Nephron progenitor cell (in vitro differentiated cells): ENCODE data around the gene STIM2.

ENCODE experiments used
- DNase-seq: peaks from one replicate; pipeline ENCODE4 v3.0.0; 2021
- H3K27ac Mint-ChIP-seq: 2 replicates; pipeline ENCODE4 v1.8.0; 2021; ENCODE audit warnings: mild to moderate bottlenecking, moderate library complexity, mixed read lengths
- H3K27me3 Mint-ChIP-seq: 2 replicates; pipeline ENCODE4 v1.8.0; 2021; ENCODE audit warnings: mild to moderate bottlenecking, low read depth, mixed read lengths; ENCODE audit not compliant: poor library complexity
- H3K36me3 Mint-ChIP-seq: 2 replicates; pipeline ENCODE4 v1.8.0; 2021; ENCODE audit warnings: low read depth, mixed read lengths
- H3K4me1 Mint-ChIP-seq: 2 replicates; pipeline ENCODE4 v1.8.0; 2021; ENCODE audit warnings: mixed read lengths
- H3K4me3 Mint-ChIP-seq: 2 replicates; pipeline ENCODE4 v1.8.0; 2021; ENCODE audit warnings: mild to moderate bottlenecking, moderate library complexity, mixed read lengths
- H3K9me3 Mint-ChIP-seq: 2 replicates; pipeline ENCODE4 v1.8.0; 2021; ENCODE audit warnings: mild to moderate bottlenecking, moderate library complexity, mixed read lengths
- TF ChIP-seq, protein P1 (sequence below): fragments of 200-600 bp; sonication (generic); IDR thresholded peaks from 2 replicates; pipeline ENCODE4 v1.5.0; 2021; ENCODE audit warnings: antibody characterized with exemption

The STIM2 gene

GRCh38 chr4:26885912-26886274 lies 25.3 kb downstream of the STIM2 start:
- Mint-ChIP-seq H3K4me1 (no peaks in the 10 kb centered on the region), H3K36me3 (peaks cover 15% of the 10 kb centered on the region), H3K27me3 (no peaks in the 10 kb centered on the region), H3K4me3 (no peak overlapping the region), H3K9me3 (peaks cover 14% of the 10 kb centered on the region), H3K27ac (no peak overlapping the region)
- TF ChIP-seq, protein P1, sequence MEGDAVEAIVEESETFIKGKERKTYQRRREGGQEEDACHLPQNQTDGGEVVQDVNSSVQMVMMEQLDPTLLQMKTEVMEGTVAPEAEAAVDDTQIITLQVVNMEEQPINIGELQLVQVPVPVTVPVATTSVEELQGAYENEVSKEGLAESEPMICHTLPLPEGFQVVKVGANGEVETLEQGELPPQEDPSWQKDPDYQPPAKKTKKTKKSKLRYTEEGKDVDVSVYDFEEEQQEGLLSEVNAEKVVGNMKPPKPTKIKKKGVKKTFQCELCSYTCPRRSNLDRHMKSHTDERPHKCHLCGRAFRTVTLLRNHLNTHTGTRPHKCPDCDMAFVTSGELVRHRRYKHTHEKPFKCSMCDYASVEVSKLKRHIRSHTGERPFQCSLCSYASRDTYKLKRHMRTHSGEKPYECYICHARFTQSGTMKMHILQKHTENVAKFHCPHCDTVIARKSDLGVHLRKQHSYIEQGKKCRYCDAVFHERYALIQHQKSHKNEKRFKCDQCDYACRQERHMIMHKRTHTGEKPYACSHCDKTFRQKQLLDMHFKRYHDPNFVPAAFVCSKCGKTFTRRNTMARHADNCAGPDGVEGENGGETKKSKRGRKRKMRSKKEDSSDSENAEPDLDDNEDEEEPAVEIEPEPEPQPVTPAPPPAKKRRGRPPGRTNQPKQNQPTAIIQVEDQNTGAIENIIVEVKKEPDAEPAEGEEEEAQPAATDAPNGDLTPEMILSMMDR: no peak
- no peak for DNase-seq

- no peaks in the 10 kb centered on the region for H3K4me1 Mint-ChIP-seq
These were observed 26.5 kb downstream of the STIM2 start for GRCh38 chr4:26887143-26887542.

DNA sequence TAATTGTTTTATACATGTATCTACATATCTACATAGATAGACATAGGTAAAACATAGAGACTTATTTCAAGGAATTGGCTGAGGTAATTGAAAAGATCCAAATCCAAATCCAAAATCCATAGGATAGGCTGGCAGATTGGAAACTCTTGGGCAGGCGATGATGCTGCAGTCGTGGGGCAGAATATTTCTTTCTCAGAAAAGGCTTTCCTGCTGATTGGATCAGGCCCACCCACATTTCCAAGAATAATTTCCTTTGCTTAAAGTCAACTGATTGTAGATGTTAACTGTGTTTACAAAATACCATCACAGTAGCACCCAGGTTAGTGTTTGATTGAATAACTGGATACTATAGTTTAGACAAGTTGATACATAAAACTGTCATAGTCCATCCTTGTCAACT lies 27.2 kb downstream of the STIM2 start:
- H3K36me3 Mint-ChIP-seq: peaks cover 31% of the 10 kb centered on the region
- DNase-seq: no peak
- TF ChIP-seq, protein P1: no peak
- H3K4me1 Mint-ChIP-seq: no peaks in the 10 kb centered on the region
- no peak overlapping the region for H3K27ac Mint-ChIP-seq
- H3K4me3 Mint-ChIP-seq: no peak overlapping the region
- H3K27me3 Mint-ChIP-seq: no peaks in the 10 kb centered on the region
- H3K9me3 Mint-ChIP-seq: peaks cover 30% of the 10 kb centered on the region

More at GRCh38 chr4:26887143-26887542, 26.5 kb downstream of the STIM2 start:
- TF ChIP-seq, protein P1: no peak
- Mint-ChIP-seq H3K9me3 (peaks cover 26% of the 10 kb centered on the region), H3K27ac (no peak overlapping the region), H3K27me3 (no peaks in the 10 kb centered on the region), H3K36me3 (peaks cover 25% of the 10 kb centered on the region), H3K4me3 (no peak overlapping the region)
- no peak for DNase-seq

GRCh38 chr4:26889356-26889755 lies 28.7 kb downstream of the STIM2 start:
- H3K27me3 Mint-ChIP-seq: no peaks in the 10 kb centered on the region
- TF ChIP-seq, protein P1: no peak
- no peak overlapping the region for H3K27ac Mint-ChIP-seq
- H3K36me3 Mint-ChIP-seq: peaks cover 31% of the 10 kb centered on the region
- H3K4me1 Mint-ChIP-seq: no peaks in the 10 kb centered on the region
- no peak for DNase-seq
- no peak overlapping the region for H3K4me3 Mint-ChIP-seq
- peaks cover 30% of the 10 kb centered on the region for H3K9me3 Mint-ChIP-seq

DNA sequence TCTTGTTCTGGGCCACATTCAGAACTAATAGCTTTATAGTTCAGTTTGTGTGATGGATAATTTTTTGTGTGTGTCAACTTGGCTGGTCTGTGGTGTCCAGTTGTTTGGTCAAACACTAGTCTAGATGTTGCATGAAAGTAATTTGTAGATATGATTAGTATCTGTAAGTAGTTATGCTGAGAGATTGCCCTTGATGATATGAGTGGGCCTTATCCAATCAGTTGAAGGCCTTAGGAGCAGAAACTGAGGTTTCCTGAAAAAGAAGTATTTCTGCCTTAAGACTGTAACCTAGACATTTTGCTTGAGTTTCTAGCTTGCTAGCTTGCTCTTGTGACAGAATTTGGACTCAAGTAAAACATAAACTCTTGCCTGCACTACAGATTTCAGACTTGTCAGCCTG lies 30.4 kb downstream of the STIM2 start:
- H3K4me1 Mint-ChIP-seq: no peaks in the 10 kb centered on the region
- peaks cover 30% of the 10 kb centered on the region for H3K9me3 Mint-ChIP-seq
- no peaks in the 10 kb centered on the region for H3K27me3 Mint-ChIP-seq
- TF ChIP-seq, protein P1: no peak
- no peak overlapping the region for H3K27ac Mint-ChIP-seq
- peaks cover 31% of the 10 kb centered on the region for H3K36me3 Mint-ChIP-seq
- no peak for DNase-seq
- H3K4me3 Mint-ChIP-seq: no peak overlapping the region

DNA sequence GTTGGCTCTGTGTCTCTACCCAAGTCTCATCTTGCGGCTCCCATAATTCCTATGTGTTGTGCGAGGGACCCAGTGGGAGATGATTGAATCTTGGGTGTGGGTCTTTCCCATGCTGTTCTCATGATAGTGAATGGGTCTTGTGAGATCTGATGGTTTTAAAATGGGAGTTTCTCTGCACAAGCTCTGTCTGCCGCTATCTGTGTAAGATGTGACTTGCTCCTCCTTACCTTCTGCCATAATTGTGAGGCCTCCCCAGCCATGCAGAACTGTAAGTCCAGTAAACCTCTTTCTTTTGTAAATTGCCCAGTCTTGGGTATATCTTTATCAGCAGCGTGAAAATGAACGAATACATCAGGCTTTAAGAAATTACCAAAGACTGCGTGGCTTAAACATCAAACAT lies 31.2 kb downstream of the STIM2 start:
- TF ChIP-seq, protein P1: no peak
- Mint-ChIP-seq H3K9me3 (peaks cover 30% of the 10 kb centered on the region), H3K4me3 (no peak overlapping the region), H3K36me3 (peaks cover 31% of the 10 kb centered on the region), H3K27me3 (no peaks in the 10 kb centered on the region), H3K27ac (no peak overlapping the region), H3K4me1 (no peaks in the 10 kb centered on the region)
- DNase-seq: no peak
